Endothelial cell of umbilical vein (primary cell): ENCODE results near the gene RGS10.
"Not testable (repeated sequence)": the region's sequence is repeated elsewhere in the genome, so short reads cannot be mapped to it uniquely, and the experiment has no call there.

ENCODE experiments used
- EZH2 ChIP-seq: IDR thresholded peaks from 2 replicates; pipeline ENCODE4 v1.6.1; 2012; ENCODE audit warnings: borderline replicate concordance, low read depth, mild to moderate bottlenecking, moderate library complexity, low read length, inconsistent platforms; ENCODE audit not compliant: severe bottlenecking
- FOS ChIP-seq: IDR thresholded peaks from 2 replicates; pipeline ENCODE4 v1.6.1; 2011; ENCODE audit warnings: mild to moderate bottlenecking, low read length, moderate library complexity, borderline replicate concordance; ENCODE audit not compliant: insufficient read depth
- GATA2 ChIP-seq: IDR thresholded peaks from 2 replicates; pipeline ENCODE4 v1.7.0; 2011; ENCODE audit warnings: low read depth, mild to moderate bottlenecking, moderate library complexity, mixed read lengths, low read length; ENCODE audit not compliant: insufficient read length, insufficient read depth
- JUN ChIP-seq: IDR thresholded peaks from 2 replicates; pipeline ENCODE4 v1.6.1; 2011; ENCODE audit warnings: borderline replicate concordance, low read depth; ENCODE audit not compliant: insufficient read length, insufficient read depth
- MYC ChIP-seq: IDR thresholded peaks from one replicate; pipeline ENCODE4 v1.6.1; 2011; ENCODE audit warnings: mild to moderate bottlenecking, low read depth, low read length
- POLR2A ChIP-seq: IDR thresholded peaks from 2 replicates; pipeline ENCODE4 v1.6.1; 2012; ENCODE audit warnings: low read depth, mild to moderate bottlenecking, control low read depth, low read length
- POLR2AphosphoS5 ChIP-seq: IDR thresholded peaks from 2 replicates; pipeline ENCODE4 v1.6.1; 2012; ENCODE audit warnings: low read depth, mild to moderate bottlenecking, control low read depth, low read length, moderate library complexity; ENCODE audit not compliant: insufficient read depth
- TF ChIP-seq, protein P1 (sequence below), 2 donors: IDR thresholded peaks; 1 replicate in 1 of 2; 2 replicates in 1 of 2; pipeline ENCODE4 v1.5.1; 2011; ENCODE audit warnings: low read length in 2 of 2, mild to moderate bottlenecking in 2 of 2, moderate library complexity in 2 of 2, control low read depth in 1 of 2, inconsistent platforms in 1 of 2, low read depth in 1 of 2; ENCODE audit not compliant: insufficient read depth in 1 of 2; ENCODE audit errors: extremely low read depth in 1 of 2
- TF ChIP-seq, protein P2 (sequence below): IDR thresholded peaks from 2 replicates; pipeline ENCODE4 v1.6.1; 2011; ENCODE audit not compliant: insufficient read depth, insufficient read length

DNA sequence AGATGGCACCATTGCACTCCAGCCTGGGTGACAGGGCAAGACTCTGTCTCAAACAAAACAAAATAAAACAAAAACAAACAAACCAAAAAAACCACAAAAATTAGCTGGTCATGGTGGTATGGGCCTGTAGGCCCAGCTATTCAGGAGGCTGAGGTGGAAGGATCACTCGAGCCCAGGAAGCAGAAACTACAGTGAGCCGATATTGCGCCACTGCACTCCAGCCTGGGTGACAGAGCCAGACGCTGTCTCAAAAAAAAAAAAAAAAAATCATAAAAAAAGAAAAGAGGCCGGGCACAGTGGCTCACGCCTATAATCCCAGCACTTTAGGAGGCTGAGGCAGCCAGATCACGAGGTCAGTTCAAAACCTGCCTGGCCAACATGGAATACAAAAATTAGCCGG is 9.7 kb downstream of the RGS10 start:
- TF ChIP-seq, protein P1, sequence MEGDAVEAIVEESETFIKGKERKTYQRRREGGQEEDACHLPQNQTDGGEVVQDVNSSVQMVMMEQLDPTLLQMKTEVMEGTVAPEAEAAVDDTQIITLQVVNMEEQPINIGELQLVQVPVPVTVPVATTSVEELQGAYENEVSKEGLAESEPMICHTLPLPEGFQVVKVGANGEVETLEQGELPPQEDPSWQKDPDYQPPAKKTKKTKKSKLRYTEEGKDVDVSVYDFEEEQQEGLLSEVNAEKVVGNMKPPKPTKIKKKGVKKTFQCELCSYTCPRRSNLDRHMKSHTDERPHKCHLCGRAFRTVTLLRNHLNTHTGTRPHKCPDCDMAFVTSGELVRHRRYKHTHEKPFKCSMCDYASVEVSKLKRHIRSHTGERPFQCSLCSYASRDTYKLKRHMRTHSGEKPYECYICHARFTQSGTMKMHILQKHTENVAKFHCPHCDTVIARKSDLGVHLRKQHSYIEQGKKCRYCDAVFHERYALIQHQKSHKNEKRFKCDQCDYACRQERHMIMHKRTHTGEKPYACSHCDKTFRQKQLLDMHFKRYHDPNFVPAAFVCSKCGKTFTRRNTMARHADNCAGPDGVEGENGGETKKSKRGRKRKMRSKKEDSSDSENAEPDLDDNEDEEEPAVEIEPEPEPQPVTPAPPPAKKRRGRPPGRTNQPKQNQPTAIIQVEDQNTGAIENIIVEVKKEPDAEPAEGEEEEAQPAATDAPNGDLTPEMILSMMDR (IDR thresholded peaks at IDR 0.05; ENCODE audit: extremely low read depth in 1 of 2, insufficient read depth in 1 of 2, low read depth in 1 of 2, low read length in 2 of 2) = not testable (repeated sequence)
- not testable (repeated sequence) for TF ChIP-seq POLR2AphosphoS5, EZH2, POLR2A, FOS, JUN, MYC, GATA2
- TF ChIP-seq, protein P2, sequence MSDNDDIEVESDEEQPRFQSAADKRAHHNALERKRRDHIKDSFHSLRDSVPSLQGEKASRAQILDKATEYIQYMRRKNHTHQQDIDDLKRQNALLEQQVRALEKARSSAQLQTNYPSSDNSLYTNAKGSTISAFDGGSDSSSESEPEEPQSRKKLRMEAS = not testable (repeated sequence)
